CD4-positive, alpha-beta T cell treated with Interleukin-2 at 100 ng/mL for 4 hours (primary cell): ENCODE measurements around the gene ZCCHC7.
"Not testable (repeated sequence)": the region's sequence is repeated elsewhere in the genome, so short reads cannot be mapped to it uniquely, and the experiment has no call there.

Experiments used
- DNase-seq: peaks from one replicate; pipeline ENCODE4 v3.0.0-alpha.2; 2020; ENCODE audit warnings: low spot score

Gene ZCCHC7

GRCh38 chr9:37120843-37121335 lies 515 bp downstream of the ZCCHC7 start:
- not testable (repeated sequence) for DNase-seq

- DNase-seq = no peak
Observed at GRCh38 chr9:37121881-37122280, 1.5 kb downstream of the ZCCHC7 start.

GRCh38 chr9:37126214-37126788 lies 5.9 kb downstream of the ZCCHC7 start:
- peak; percentile 2 for DNase-seq

- no peak for DNase-seq
Observed at GRCh38 chr9:37127018-37127417, 6.6 kb downstream of the ZCCHC7 start.

- no peak for DNase-seq
Observed at GRCh38 chr9:37128051-37128450, 7.7 kb downstream of the ZCCHC7 start.

GRCh38 chr9:37134166-37134565 lies 13.8 kb downstream of the ZCCHC7 start:
- DNase-seq = no peak

GRCh38 chr9:37141015-37141414 lies 20.6 kb downstream of the ZCCHC7 start:
- DNase-seq = no peak

GRCh38 chr9:37144762-37145161 lies 24.4 kb downstream of the ZCCHC7 start:
- DNase-seq = no peak

- peak; percentile 51 for DNase-seq
Observed at GRCh38 chr9:37146410-37146809, 26.0 kb downstream of the ZCCHC7 start.

GRCh38 chr9:37148181-37148580 lies 27.8 kb downstream of the ZCCHC7 start:
- no peak for DNase-seq

- DNase-seq = no peak
Observed at GRCh38 chr9:37149666-37150308, 29.4 kb downstream of the ZCCHC7 start.

GRCh38 chr9:37150415-37150814 lies 30.0 kb downstream of the ZCCHC7 start:
- DNase-seq = no peak

GRCh38 chr9:37151812-37152211 lies 31.4 kb downstream of the ZCCHC7 start:
- no peak for DNase-seq

GRCh38 chr9:37152365-37152764 lies 32.0 kb downstream of the ZCCHC7 start:
- DNase-seq = no peak

GRCh38 chr9:37155601-37156000 lies 35.2 kb downstream of the ZCCHC7 start:
- no peak for DNase-seq

- no peak for DNase-seq
Observed at GRCh38 chr9:37156205-37156604, 35.8 kb downstream of the ZCCHC7 start.

GRCh38 chr9:37156781-37157356 lies 36.5 kb downstream of the ZCCHC7 start:
- DNase-seq = no peak

GRCh38 chr9:37157726-37158377 lies 37.5 kb downstream of the ZCCHC7 start:
- no peak for DNase-seq

GRCh38 chr9:37163299-37163698 lies 42.9 kb downstream of the ZCCHC7 start:
- no peak for DNase-seq

GRCh38 chr9:37164335-37164734 lies 44.0 kb downstream of the ZCCHC7 start:
- not testable (repeated sequence) for DNase-seq

GRCh38 chr9:37165644-37166043 lies 45.3 kb downstream of the ZCCHC7 start:
- no peak for DNase-seq

GRCh38 chr9:37167456-37168047 lies 47.2 kb downstream of the ZCCHC7 start:
- no peak for DNase-seq

- DNase-seq = no peak
Observed at GRCh38 chr9:37172557-37172956, 52.2 kb downstream of the ZCCHC7 start.
